HepG2 (cell line): ENCODE data around the gene PCDHGA1. TPM values are rescaled to one million over a fixed set of nuclear protein-coding genes. Genes with fewer than 3 reads are reported as not detected.

ENCODE experiments used
- ATAC-seq: fragments of 200-7000 bp; cut with Tn5 transposase; 3 replicates; pipeline ENCODE4 v1.9.1; 2020; ENCODE audit warnings: mild to moderate bottlenecking, moderate library complexity
- BruUV-seq: library from RNA; stranded (reverse); fragments of 400-500 nt; replicated peaks from 2 replicates; lab custom pipeline; 2021; lab: Mats Ljungman, UMichigan
- CTCF ChIA-PET: fragments of 300-600 bp; formaldehyde crosslinking; extraction: SDS; loops from one replicate; lab custom pipeline; 2021; ENCODE audit warnings: low total read pairs, inconsistent platforms, low intra/inter-chr PET ratio; lab: Yijun Ruan, JAX
- POLR2A ChIA-PET: fragments of 350-600 bp; sonication (Branson Sonifier 250); formaldehyde crosslinking; loops from one replicate; lab custom pipeline; 2020; ENCODE audit warnings: antibody characterized with exemption, inconsistent platforms; lab: Yijun Ruan, JAX
- DNase-seq: peaks from one replicate; pipeline ENCODE4 v3.0.0-alpha.2; 2015; ENCODE audit warnings: low spot score
- FAIRE-seq: peaks from 3 replicates; lab custom pipeline; 2011; peaks lifted over from hg19 to GRCh38; lab: Jason Lieb, UNC
- H2AFZ ChIP-seq: one replicate; pipeline ENCODE4 v1.6.1; 2011; ENCODE audit warnings: low read length, inconsistent platforms
- H3K27ac ChIP-seq: fragments of 300-600 bp; 3 replicates; pipeline ENCODE4 v1.8.0; 2011; ENCODE audit warnings: mixed run types, mild to moderate bottlenecking, mixed read lengths, low read length, inconsistent platforms; ENCODE audit not compliant: insufficient read depth; ENCODE audit errors: extremely low read length
- H3K27me3 ChIP-seq, 2 experiments: fragments of 200-600 bp in 1 of 2; 2 replicates in 1 of 2; 3 replicates in 1 of 2; pipeline versions ENCODE4 v1.6.0 to v1.8.0; 2011; ENCODE audit warnings: low read length in 2 of 2, mild to moderate bottlenecking in 2 of 2, moderate library complexity in 2 of 2, inconsistent platforms in 1 of 2; ENCODE audit not compliant: insufficient read depth in 2 of 2, control insufficient read depth in 1 of 2
- H3K36me3 ChIP-seq, 2 experiments: fragments of 200-600 bp in 1 of 2; replicated peaks in 1 of 2; 2 replicates in 1 of 2; 3 replicates in 1 of 2; pipeline versions ENCODE4 v1.5.1 to v1.8.0; 2011; ENCODE audit warnings: low read length in 2 of 2, inconsistent platforms in 1 of 2; ENCODE audit not compliant: insufficient read depth in 2 of 2, control insufficient read depth in 1 of 2
- H3K4me1 ChIP-seq: 2 replicates; pipeline ENCODE4 v1.5.1; 2012; ENCODE audit warnings: low read length, inconsistent platforms; ENCODE audit not compliant: insufficient read depth
- H3K4me2 ChIP-seq: 2 replicates; pipeline ENCODE4 v1.6.0; 2011; ENCODE audit warnings: low read depth, low read length, inconsistent platforms
- H3K4me3 ChIP-seq, 3 experiments: fragments of 200-600 bp in 1 of 3; sonication (generic), shearing (Covaris generic) in 1 of 3; replicated peaks in 1 of 3; 2 replicates each; pipeline ENCODE4 v1.5.1; 2011 to 2016; ENCODE audit warnings: low read length in 3 of 3, inconsistent platforms in 2 of 3, low read depth in 2 of 3, mild to moderate bottlenecking in 2 of 3, control low read depth in 1 of 3, mixed read lengths in 1 of 3; ENCODE audit not compliant: insufficient read depth in 1 of 3
- H3K79me2 ChIP-seq: one replicate; pipeline ENCODE4 v1.6.1; 2011; ENCODE audit warnings: low read length, inconsistent platforms; ENCODE audit not compliant: insufficient read depth
- H3K9ac ChIP-seq: 2 replicates; pipeline ENCODE4 v1.6.0; 2011; ENCODE audit warnings: mild to moderate bottlenecking, low read depth, low read length, inconsistent platforms; ENCODE audit not compliant: insufficient read depth
- H3K9me3 ChIP-seq: 2 replicates; pipeline ENCODE4 v1.5.1; 2012; ENCODE audit warnings: mild to moderate bottlenecking, low read length
- H4K20me1 ChIP-seq: 2 replicates; pipeline ENCODE4 v1.6.0; 2011; ENCODE audit warnings: inconsistent platforms, mild to moderate bottlenecking, low read length, moderate library complexity; ENCODE audit not compliant: insufficient read depth
- ERF ChIP-seq: IDR thresholded peaks from 2 replicates; pipeline ENCODE4 v1.6.1; 2018; ENCODE audit warnings: missing biosample characterization, missing genetic modification reagents
- HNRNPLL ChIP-seq: fragments of 200-400 bp; formaldehyde crosslinking; IDR thresholded peaks from 2 replicates; pipeline ENCODE4 v1.6.1; 2017; ENCODE audit warnings: mild to moderate bottlenecking, low read depth, low read length; ENCODE audit not compliant: poor library complexity, severe bottlenecking
- KAT2B ChIP-seq: fragments of 150-350 bp; IDR thresholded peaks from 2 replicates; pipeline ENCODE4 v1.6.1; 2014; ENCODE audit warnings: low read depth, low read length, borderline replicate concordance
- MTF2 ChIP-seq: sonication (generic); formaldehyde crosslinking; IDR thresholded peaks from 2 replicates; pipeline ENCODE4 v1.5.0; 2020; ENCODE audit warnings: missing genetic modification reagents, borderline replicate concordance
- SAFB2 ChIP-seq: sonication (generic); formaldehyde crosslinking; IDR thresholded peaks from 2 replicates; pipeline ENCODE4 v1.5.1; 2020; ENCODE audit warnings: missing genetic modification reagents, low read depth, mild to moderate bottlenecking, borderline replicate concordance
- ZNF292 ChIP-seq: sonication (generic); formaldehyde crosslinking; IDR thresholded peaks from 2 replicates; pipeline ENCODE4 v1.8.1; 2022; ENCODE audit warnings: mild to moderate bottlenecking, low read depth, missing genetic modification reagents, borderline replicate concordance
- ZNF557 ChIP-seq: sonication (generic); formaldehyde crosslinking; IDR thresholded peaks from 2 replicates; pipeline ENCODE4 v1.4.0; 2020; ENCODE audit warnings: missing genetic modification reagents
- ZNF670 ChIP-seq: sonication (generic); formaldehyde crosslinking; IDR thresholded peaks from 2 replicates; pipeline ENCODE4 v1.8.0; 2022; ENCODE audit warnings: mild to moderate bottlenecking, missing genetic modification reagents, borderline replicate concordance
- ZNF816 ChIP-seq: sonication (generic); formaldehyde crosslinking; IDR thresholded peaks from 2 replicates; pipeline ENCODE4 v1.8.0; 2022; ENCODE audit warnings: missing genetic modification reagents, mild to moderate bottlenecking, borderline replicate concordance
- WGBS: methylation state at CpG from one replicate; pipeline ENCODE4 v1.1.6; 2017; ENCODE audit warnings: low lambda C conversion rate; 5-methylcytosine and 5-hydroxymethylcytosine counted together
- in situ Hi-C: cut with HindIII; loops from 2 replicates; pipeline ENCODE4 v1.10.0; 2017; ENCODE audit warnings: low pct_unique_long_range_greater_than_20kb; ENCODE audit not compliant: extremely low pct_ligation_motif_present
- intact Hi-C: fragments of 100-400 bp; cut with micrococcal nuclease; formaldehyde crosslinking; loops from one replicate; pipeline ENCODE4 v1.10.0; 2022; ENCODE audit not compliant: unreplicated experiment
- polyA plus RNA-seq, 8 experiments: library from polyadenylated mRNA; depleted of rRNA in 3 of 8; stranded (reverse) in 7 of 8; unstranded in 1 of 8; fragments of >200 nt; fragmentation: Illumina TruSeq in 4 of 8; extraction: Trizol in 4 of 8; gene quantifications; 2 replicates each; pipeline versions ENCODE4 v1.2.1 to v1.2.3, GENCODE V29; 2011 to 2016; ENCODE audit warnings: low read depth in 4 of 8, missing spikeins in 1 of 8, mixed read lengths in 1 of 8; ENCODE audit not compliant: insufficient read depth in 1 of 8
- total RNA-seq, 5 experiments: library from RNA; depleted of rRNA; stranded (reverse); fragments of >200 nt; fragmentation: Illumina TruSeq; extraction: Trizol; gene quantifications; 2 replicates each; pipeline ENCODE4 v1.2.3, GENCODE V29; 2016; ENCODE audit warnings: low read depth in 1 of 5
- TF ChIP-seq, protein P1 (sequence below): sonication (generic); formaldehyde crosslinking; IDR thresholded peaks from 2 replicates; pipeline ENCODE4 v1.4.0; 2020; ENCODE audit warnings: mild to moderate bottlenecking, missing genetic modification reagents
- TF ChIP-seq, protein P2 (sequence below): sonication (generic); formaldehyde crosslinking; IDR thresholded peaks from 2 replicates; pipeline ENCODE4 v1.8.1; 2023; ENCODE audit warnings: mild to moderate bottlenecking, inconsistent platforms, moderate library complexity, missing genetic modification reagents, borderline replicate concordance
- TF ChIP-seq, protein P3 (sequence below): sonication (generic); formaldehyde crosslinking; IDR thresholded peaks from 2 replicates; pipeline ENCODE4 v1.9.0; 2021; ENCODE audit warnings: missing genetic modification reagents, borderline replicate concordance
- TF ChIP-seq, protein P4 (sequence below): sonication (generic); formaldehyde crosslinking; IDR thresholded peaks from 2 replicates; pipeline ENCODE4 v1.4.0; 2020; ENCODE audit warnings: mild to moderate bottlenecking, missing genetic modification reagents

Gene PCDHGA1
- total and polyA plus RNA-seq, 2 of the 13 experiments (the other 11 are each of a cell fraction or from before 2014, with no cell fraction given): 0.31 to 0.40 TPM

DNA sequence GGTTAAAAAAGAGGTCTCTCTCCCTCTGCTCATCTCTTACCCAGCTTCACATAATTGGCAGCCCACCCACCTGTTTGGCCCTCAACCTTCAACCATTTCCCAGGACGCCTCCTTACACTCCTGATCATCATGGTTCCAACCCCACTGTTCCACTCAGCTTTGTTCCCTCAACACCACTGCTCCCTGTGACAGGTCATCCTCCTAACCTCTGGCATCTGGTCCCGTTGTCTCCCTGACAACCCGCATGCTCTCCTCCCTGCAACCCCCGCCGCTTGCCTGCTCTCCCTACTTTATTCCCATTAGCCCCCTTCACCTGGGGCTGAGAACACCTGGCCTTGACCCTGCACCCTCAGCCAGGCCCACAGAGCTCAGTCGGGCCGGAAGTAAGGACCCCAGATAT is 171.4 kb downstream of the PCDHGA1 start:
- ATAC-seq (no peak), FAIRE-seq (no peak), DNase-seq (no peak)
- H3K4me3 ChIP-seq: no peak overlapping the region
- BruUV-seq: no TSS peak
- 54% methylated on average over 7 of the region's 7 CpGs for WGBS
- intact Hi-C loops (no loop called here), in situ Hi-C loops (no loop called here)
- no peak overlapping the region for H3K27ac ChIP-seq
- no peaks in the 10 kb centered on the region for H3K9me3 ChIP-seq
- no peaks in the 10 kb centered on the region for H3K79me2 ChIP-seq
- no peak overlapping the region for H2AFZ ChIP-seq
- H3K4me1 ChIP-seq: no peaks in the 10 kb centered on the region
- H3K36me3 ChIP-seq: no peaks in the 10 kb centered on the region
- no peak for TF ChIP-seq MTF2 (CRISPR knock-in tag)
- TF ChIP-seq, protein P1, sequence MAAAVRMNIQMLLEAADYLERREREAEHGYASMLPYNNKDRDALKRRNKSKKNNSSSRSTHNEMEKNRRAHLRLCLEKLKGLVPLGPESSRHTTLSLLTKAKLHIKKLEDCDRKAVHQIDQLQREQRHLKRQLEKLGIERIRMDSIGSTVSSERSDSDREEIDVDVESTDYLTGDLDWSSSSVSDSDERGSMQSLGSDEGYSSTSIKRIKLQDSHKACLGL (CRISPR knock-in tag): no peak
- TF ChIP-seq ZNF557 (CRISPR knock-in tag): no peak
- TF ChIP-seq ZNF670: no peak
- TF ChIP-seq ERF (CRISPR knock-in tag): no peak
- TF ChIP-seq, protein P2, sequence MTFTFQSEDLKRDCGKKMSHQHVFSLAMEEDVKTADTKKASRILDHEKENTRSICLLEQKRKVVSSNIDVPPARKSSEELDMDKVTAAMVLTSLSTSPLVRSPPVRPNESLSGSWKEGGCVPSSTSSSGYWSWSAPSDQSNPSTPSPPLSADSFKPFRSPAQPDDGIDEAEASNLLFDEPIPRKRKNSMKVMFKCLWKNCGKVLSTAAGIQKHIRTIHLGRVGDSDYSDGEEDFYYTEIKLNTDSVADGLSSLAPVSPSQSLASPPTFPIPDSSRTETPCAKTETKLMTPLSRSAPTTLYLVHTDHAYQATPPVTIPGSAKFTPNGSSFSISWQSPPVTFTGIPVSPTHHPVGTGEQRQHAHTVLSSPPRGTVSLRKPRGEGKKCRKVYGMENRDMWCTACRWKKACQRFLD (CRISPR knock-in tag): no peak
- TF ChIP-seq, protein P3, sequence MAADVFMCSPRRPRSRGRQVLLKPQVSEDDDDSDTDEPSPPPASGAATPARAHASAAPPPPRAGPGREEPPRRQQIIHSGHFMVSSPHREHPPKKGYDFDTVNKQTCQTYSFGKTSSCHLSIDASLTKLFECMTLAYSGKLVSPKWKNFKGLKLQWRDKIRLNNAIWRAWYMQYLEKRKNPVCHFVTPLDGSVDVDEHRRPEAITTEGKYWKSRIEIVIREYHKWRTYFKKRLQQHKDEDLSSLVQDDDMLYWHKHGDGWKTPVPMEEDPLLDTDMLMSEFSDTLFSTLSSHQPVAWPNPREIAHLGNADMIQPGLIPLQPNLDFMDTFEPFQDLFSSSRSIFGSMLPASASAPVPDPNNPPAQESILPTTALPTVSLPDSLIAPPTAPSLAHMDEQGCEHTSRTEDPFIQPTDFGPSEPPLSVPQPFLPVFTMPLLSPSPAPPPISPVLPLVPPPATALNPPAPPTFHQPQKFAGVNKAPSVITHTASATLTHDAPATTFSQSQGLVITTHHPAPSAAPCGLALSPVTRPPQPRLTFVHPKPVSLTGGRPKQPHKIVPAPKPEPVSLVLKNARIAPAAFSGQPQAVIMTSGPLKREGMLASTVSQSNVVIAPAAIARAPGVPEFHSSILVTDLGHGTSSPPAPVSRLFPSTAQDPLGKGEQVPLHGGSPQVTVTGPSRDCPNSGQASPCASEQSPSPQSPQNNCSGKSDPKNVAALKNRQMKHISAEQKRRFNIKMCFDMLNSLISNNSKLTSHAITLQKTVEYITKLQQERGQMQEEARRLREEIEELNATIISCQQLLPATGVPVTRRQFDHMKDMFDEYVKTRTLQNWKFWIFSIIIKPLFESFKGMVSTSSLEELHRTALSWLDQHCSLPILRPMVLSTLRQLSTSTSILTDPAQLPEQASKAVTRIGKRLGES: no peak
- no peak for TF ChIP-seq ZNF816
- TF ChIP-seq, protein P4, sequence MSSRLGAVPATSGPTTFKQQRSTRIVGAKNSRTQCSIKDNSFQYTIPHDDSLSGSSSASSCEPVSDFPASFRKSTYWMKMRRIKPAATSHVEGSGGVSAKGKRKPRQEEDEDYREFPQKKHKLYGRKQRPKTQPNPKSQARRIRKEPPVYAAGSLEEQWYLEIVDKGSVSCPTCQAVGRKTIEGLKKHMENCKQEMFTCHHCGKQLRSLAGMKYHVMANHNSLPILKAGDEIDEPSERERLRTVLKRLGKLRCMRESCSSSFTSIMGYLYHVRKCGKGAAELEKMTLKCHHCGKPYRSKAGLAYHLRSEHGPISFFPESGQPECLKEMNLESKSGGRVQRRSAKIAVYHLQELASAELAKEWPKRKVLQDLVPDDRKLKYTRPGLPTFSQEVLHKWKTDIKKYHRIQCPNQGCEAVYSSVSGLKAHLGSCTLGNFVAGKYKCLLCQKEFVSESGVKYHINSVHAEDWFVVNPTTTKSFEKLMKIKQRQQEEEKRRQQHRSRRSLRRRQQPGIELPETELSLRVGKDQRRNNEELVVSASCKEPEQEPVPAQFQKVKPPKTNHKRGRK: no peak
- no peak for TF ChIP-seq KAT2B
- TF ChIP-seq HNRNPLL: no peak
- no peak for TF ChIP-seq ZNF292 (CRISPR knock-in tag)
- no peak for TF ChIP-seq SAFB2 (CRISPR knock-in tag)
- ChIA-PET POLR2A (no interaction called here), CTCF (no interaction called here)
- H3K27me3 ChIP-seq: no peaks in the 10 kb centered on the region
- H3K4me2 ChIP-seq: no peak overlapping the region
- H3K9ac ChIP-seq: no peak overlapping the region
- no peaks in the 10 kb centered on the region for H4K20me1 ChIP-seq
